Astrocyte (in vitro differentiated cells and primary cell): ENCODE results near the gene TRPM3. TPM values are rescaled to one million over a fixed set of nuclear protein-coding genes. Genes with fewer than 3 reads are reported as not detected.

ENCODE experiments used
- DNase-seq: peaks from one replicate; pipeline ENCODE4 v3.0.0-alpha.2; 2010; ENCODE audit warnings: low read depth
- FAIRE-seq: peaks from 2 replicates; lab custom pipeline; 2011; peaks lifted over from hg19 to GRCh38; lab: Jason Lieb, UNC
- H2AFZ ChIP-seq: 2 replicates; pipeline ENCODE4 v1.6.0; 2012; ENCODE audit warnings: low read depth, low read length, inconsistent platforms
- H3K27ac ChIP-seq: 2 replicates; pipeline ENCODE4 v1.5.1; 2011; ENCODE audit warnings: low read depth, low read length, inconsistent platforms
- H3K27me3 ChIP-seq: 2 replicates; pipeline ENCODE4 v1.6.0; 2011; ENCODE audit warnings: low read length, inconsistent platforms; ENCODE audit not compliant: insufficient read depth
- H3K36me3 ChIP-seq: 2 replicates; pipeline ENCODE4 v1.5.1; 2011; ENCODE audit warnings: low read length, inconsistent platforms; ENCODE audit not compliant: insufficient read depth
- H3K4me1 ChIP-seq: 2 replicates; pipeline ENCODE4 v1.5.1; 2011; ENCODE audit warnings: low read length, inconsistent platforms; ENCODE audit not compliant: insufficient read depth
- H3K4me2 ChIP-seq: 2 replicates; pipeline ENCODE4 v1.6.0; 2012; ENCODE audit warnings: low read length, inconsistent platforms
- H3K4me3 ChIP-seq: 2 replicates; pipeline ENCODE4 v1.5.1; 2011; ENCODE audit warnings: low read depth, mild to moderate bottlenecking, low read length, inconsistent platforms; ENCODE audit not compliant: insufficient read depth
- H3K79me2 ChIP-seq: 2 replicates; pipeline ENCODE4 v1.6.0; 2012; ENCODE audit warnings: mild to moderate bottlenecking, low read length, inconsistent platforms; ENCODE audit not compliant: insufficient read depth
- H3K9ac ChIP-seq: 2 replicates; pipeline ENCODE4 v1.6.0; 2012; ENCODE audit warnings: mild to moderate bottlenecking, low read length, inconsistent platforms
- H3K9me3 ChIP-seq: 2 replicates; pipeline ENCODE4 v1.5.1; 2012; ENCODE audit warnings: low read depth, mild to moderate bottlenecking, low read length, inconsistent platforms; ENCODE audit not compliant: insufficient read depth
- H4K20me1 ChIP-seq: 2 replicates; pipeline ENCODE4 v1.6.0; 2012; ENCODE audit warnings: low read length, inconsistent platforms; ENCODE audit not compliant: insufficient read depth
- H3K27ac Mint-ChIP-seq: one replicate; pipeline ENCODE4 v1.8.0; 2021; ENCODE audit warnings: mild to moderate bottlenecking, mixed read lengths; ENCODE audit not compliant: unreplicated experiment
- H3K27me3 Mint-ChIP-seq: one replicate; pipeline ENCODE4 v1.8.0; 2021; ENCODE audit warnings: low read depth, mixed read lengths; ENCODE audit not compliant: unreplicated experiment
- H3K36me3 Mint-ChIP-seq: one replicate; pipeline ENCODE4 v1.8.0; 2021; ENCODE audit warnings: low read depth, mixed read lengths; ENCODE audit not compliant: unreplicated experiment
- H3K4me1 Mint-ChIP-seq: one replicate; pipeline ENCODE4 v1.8.0; 2021; ENCODE audit warnings: low read depth, mixed read lengths; ENCODE audit not compliant: unreplicated experiment
- H3K4me3 Mint-ChIP-seq: one replicate; pipeline ENCODE4 v1.8.0; 2021; ENCODE audit warnings: mild to moderate bottlenecking, moderate library complexity, mixed read lengths; ENCODE audit not compliant: unreplicated experiment
- H3K9me3 Mint-ChIP-seq: one replicate; pipeline ENCODE4 v1.8.0; 2021; ENCODE audit warnings: mild to moderate bottlenecking, mixed read lengths; ENCODE audit not compliant: unreplicated experiment
- EZH2 ChIP-seq: IDR thresholded peaks from 2 replicates; pipeline ENCODE4 v1.6.1; 2012; ENCODE audit warnings: mild to moderate bottlenecking, low read length, inconsistent platforms; ENCODE audit not compliant: insufficient read depth
- total RNA-seq: library from RNA; stranded (reverse); gene quantifications from 2 replicates; pipeline ENCODE4 v1.2.1, GENCODE V29; 2021
- TF ChIP-seq, protein P1 (sequence below): IDR thresholded peaks from 2 replicates; pipeline ENCODE4 v1.5.1; 2011; ENCODE audit warnings: low read depth, mild to moderate bottlenecking, inconsistent platforms, low read length, moderate library complexity; ENCODE audit not compliant: insufficient read depth

TRPM3 gene
- total RNA-seq, 1 donor from 2014 or later, result 0.14 TPM

GRCh38 chr9:70883963-70884793, 237.2 kb downstream of the TRPM3 start:
- H3K9ac ChIP-seq, result no peak overlapping the region
- no peaks in the 10 kb centered on the region for H3K4me1 ChIP-seq
- no peaks in the 10 kb centered on the region for H3K79me2 ChIP-seq
- no peak overlapping the region for H2AFZ ChIP-seq
- no peaks in the 10 kb centered on the region for H3K9me3 Mint-ChIP-seq
- DNase-seq (no peak), FAIRE-seq (no peak)
- H3K4me3 ChIP-seq, result no peak overlapping the region
- no peaks in the 10 kb centered on the region for H3K36me3 Mint-ChIP-seq
- H3K36me3 ChIP-seq, result no peaks in the 10 kb centered on the region
- H3K27me3 ChIP-seq, result no peaks in the 10 kb centered on the region
- H3K4me3 Mint-ChIP-seq, result no peak overlapping the region
- H4K20me1 ChIP-seq, result no peaks in the 10 kb centered on the region
- no peak overlapping the region for H3K27ac ChIP-seq
- no peaks in the 10 kb centered on the region for H3K9me3 ChIP-seq
- no peak overlapping the region for H3K4me2 ChIP-seq
- no peaks in the 10 kb centered on the region for H3K27me3 Mint-ChIP-seq
- peaks cover 4% of the 10 kb centered on the region for H3K4me1 Mint-ChIP-seq
- no peak overlapping the region for H3K27ac Mint-ChIP-seq
- no peak for TF ChIP-seq EZH2
- TF ChIP-seq, protein P1, sequence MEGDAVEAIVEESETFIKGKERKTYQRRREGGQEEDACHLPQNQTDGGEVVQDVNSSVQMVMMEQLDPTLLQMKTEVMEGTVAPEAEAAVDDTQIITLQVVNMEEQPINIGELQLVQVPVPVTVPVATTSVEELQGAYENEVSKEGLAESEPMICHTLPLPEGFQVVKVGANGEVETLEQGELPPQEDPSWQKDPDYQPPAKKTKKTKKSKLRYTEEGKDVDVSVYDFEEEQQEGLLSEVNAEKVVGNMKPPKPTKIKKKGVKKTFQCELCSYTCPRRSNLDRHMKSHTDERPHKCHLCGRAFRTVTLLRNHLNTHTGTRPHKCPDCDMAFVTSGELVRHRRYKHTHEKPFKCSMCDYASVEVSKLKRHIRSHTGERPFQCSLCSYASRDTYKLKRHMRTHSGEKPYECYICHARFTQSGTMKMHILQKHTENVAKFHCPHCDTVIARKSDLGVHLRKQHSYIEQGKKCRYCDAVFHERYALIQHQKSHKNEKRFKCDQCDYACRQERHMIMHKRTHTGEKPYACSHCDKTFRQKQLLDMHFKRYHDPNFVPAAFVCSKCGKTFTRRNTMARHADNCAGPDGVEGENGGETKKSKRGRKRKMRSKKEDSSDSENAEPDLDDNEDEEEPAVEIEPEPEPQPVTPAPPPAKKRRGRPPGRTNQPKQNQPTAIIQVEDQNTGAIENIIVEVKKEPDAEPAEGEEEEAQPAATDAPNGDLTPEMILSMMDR, result no peak

DNA sequence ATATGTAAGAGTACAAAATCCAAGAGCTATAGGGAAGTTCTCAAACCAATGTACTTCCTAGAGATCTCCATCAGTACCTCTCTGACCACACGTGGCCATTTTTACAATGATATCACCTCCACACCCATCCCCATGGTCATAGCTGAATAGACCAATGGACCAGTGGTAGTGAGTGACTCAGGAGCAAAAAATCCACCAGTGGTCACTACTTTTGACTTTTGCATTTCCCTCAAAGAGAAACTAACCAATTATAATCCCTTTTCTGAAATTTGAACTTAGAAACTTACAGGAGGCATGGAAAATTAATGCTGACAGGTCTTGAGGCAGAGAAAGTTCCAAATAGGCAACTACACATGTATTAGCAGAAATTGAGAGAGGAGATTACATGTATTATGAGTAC, 238.4 kb downstream of the TRPM3 start:
- H3K27ac ChIP-seq, result no peak overlapping the region
- H3K36me3 ChIP-seq, result no peaks in the 10 kb centered on the region
- no peaks in the 10 kb centered on the region for H3K9me3 ChIP-seq
- no peaks in the 10 kb centered on the region for H3K9me3 Mint-ChIP-seq
- no peak overlapping the region for H2AFZ ChIP-seq
- H3K36me3 Mint-ChIP-seq, result no peaks in the 10 kb centered on the region
- H4K20me1 ChIP-seq, result no peaks in the 10 kb centered on the region
- FAIRE-seq (no peak), DNase-seq (peak; percentile 47)
- no peak overlapping the region for H3K27ac Mint-ChIP-seq
- H3K9ac ChIP-seq, result no peak overlapping the region
- H3K27me3 Mint-ChIP-seq, result no peaks in the 10 kb centered on the region
- H3K4me1 Mint-ChIP-seq, result peaks cover 4% of the 10 kb centered on the region
- TF ChIP-seq EZH2, result no peak
- TF ChIP-seq, protein P1, result no peak
- H3K27me3 ChIP-seq, result no peaks in the 10 kb centered on the region
- no peak overlapping the region for H3K4me2 ChIP-seq
- no peaks in the 10 kb centered on the region for H3K4me1 ChIP-seq
- H3K79me2 ChIP-seq, result no peaks in the 10 kb centered on the region
- H3K4me3 Mint-ChIP-seq, result no peak overlapping the region
- H3K4me3 ChIP-seq, result no peak overlapping the region

DNA sequence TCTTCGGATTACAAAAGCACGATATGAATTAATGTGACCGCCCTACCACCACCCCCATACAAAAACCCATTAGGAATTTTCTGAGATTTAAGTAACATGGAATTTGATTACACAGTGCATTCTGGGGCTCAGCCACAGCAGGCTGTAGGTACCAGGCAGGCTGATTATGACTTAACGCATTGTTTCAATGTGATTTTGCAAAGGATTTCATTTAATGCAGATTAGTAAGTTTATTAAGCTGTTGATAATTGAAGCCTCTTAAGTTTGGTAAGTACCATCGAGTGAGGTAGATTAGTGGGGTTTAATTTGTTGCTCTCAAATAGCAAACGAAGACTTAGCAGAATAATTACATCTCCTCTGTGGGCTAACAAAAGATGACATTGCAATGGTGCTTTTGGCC, 240.1 kb downstream of the TRPM3 start:
- no peaks in the 10 kb centered on the region for H3K36me3 Mint-ChIP-seq
- peaks cover 4% of the 10 kb centered on the region for H3K4me1 Mint-ChIP-seq
- no peak overlapping the region for H3K27ac Mint-ChIP-seq
- no peak overlapping the region for H3K9ac ChIP-seq
- no peak overlapping the region for H3K4me3 ChIP-seq
- H4K20me1 ChIP-seq, result no peaks in the 10 kb centered on the region
- H3K27ac ChIP-seq, result no peak overlapping the region
- no peak overlapping the region for H3K4me2 ChIP-seq
- no peaks in the 10 kb centered on the region for H3K27me3 ChIP-seq
- FAIRE-seq (no peak), DNase-seq (no peak)
- H3K36me3 ChIP-seq, result no peaks in the 10 kb centered on the region
- H3K4me1 ChIP-seq, result no peaks in the 10 kb centered on the region
- H3K79me2 ChIP-seq, result no peaks in the 10 kb centered on the region
- no peak for TF ChIP-seq EZH2
- TF ChIP-seq, protein P1, result no peak
- no peaks in the 10 kb centered on the region for H3K9me3 ChIP-seq
- no peak overlapping the region for H2AFZ ChIP-seq
- no peak overlapping the region for H3K4me3 Mint-ChIP-seq
- H3K27me3 Mint-ChIP-seq, result no peaks in the 10 kb centered on the region
- H3K9me3 Mint-ChIP-seq, result no peaks in the 10 kb centered on the region
